ENCODE results near the gene KRT16.
"Not testable (repeated sequence)": the region's sequence is repeated elsewhere in the genome, so short reads cannot be mapped to it uniquely, and the experiment has no call there.

DNA sequence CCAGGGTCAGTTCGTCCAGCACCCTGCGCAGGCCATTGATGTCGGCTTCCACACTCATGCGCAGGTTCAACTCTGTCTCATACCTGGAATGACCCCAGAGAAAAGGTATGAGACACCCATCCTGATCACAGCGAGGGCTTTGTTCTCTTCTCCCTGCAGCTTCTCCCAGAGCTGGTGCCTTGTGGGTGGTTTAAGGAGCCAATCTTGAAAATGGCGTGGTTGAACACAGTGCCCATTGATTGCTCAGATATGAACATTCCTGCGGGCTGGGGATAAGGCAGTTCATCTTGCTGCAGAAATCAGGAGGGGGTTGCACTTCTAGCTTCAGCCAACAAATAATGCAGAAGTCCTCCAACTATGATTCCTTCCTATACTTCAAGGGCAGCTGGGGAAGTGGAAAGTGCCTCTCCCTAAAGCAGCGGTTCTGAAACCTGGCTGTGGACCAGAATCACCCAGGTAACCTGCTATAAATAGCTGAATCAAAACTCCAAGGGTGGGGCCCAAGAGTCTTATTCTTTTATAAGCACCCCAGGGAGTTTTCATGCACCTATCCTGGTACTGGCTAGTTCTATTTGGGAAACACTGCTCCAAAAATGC is 28.1 kb downstream of the KRT16 start:
- TF ChIP-seq, protein P1, sequence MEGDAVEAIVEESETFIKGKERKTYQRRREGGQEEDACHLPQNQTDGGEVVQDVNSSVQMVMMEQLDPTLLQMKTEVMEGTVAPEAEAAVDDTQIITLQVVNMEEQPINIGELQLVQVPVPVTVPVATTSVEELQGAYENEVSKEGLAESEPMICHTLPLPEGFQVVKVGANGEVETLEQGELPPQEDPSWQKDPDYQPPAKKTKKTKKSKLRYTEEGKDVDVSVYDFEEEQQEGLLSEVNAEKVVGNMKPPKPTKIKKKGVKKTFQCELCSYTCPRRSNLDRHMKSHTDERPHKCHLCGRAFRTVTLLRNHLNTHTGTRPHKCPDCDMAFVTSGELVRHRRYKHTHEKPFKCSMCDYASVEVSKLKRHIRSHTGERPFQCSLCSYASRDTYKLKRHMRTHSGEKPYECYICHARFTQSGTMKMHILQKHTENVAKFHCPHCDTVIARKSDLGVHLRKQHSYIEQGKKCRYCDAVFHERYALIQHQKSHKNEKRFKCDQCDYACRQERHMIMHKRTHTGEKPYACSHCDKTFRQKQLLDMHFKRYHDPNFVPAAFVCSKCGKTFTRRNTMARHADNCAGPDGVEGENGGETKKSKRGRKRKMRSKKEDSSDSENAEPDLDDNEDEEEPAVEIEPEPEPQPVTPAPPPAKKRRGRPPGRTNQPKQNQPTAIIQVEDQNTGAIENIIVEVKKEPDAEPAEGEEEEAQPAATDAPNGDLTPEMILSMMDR (conservative IDR thresholded peaks at IDR 0.05) = not testable (repeated sequence)
- TF ChIP-seq ZFX (IDR thresholded peaks at IDR 0.05) = not testable (repeated sequence)
